A549 (cell line): Measurements from ENCODE around the gene HBS1L. TPM values are rescaled to one million over a fixed set of nuclear protein-coding genes. Genes with fewer than 3 reads are reported as not detected.

Source experiments
- ATAC-seq, 2 experiments: fragments of 200-7000 bp in 1 of 2; fragments of >200 bp in 1 of 2; cut with Nextera tagmentation in 1 of 2; cut with Tn5 transposase in 1 of 2; 3 replicates each; pipeline versions ENCODE4 v1.8.0 to v1.9.1; 2018 to 2020; ENCODE audit warnings: mild to moderate bottlenecking in 1 of 2, moderate library complexity in 1 of 2
- CTCF ChIA-PET: fragments of 300-600 bp; sonication (Branson Sonifier 250); formaldehyde crosslinking; extraction: SDS; loops from one replicate; lab custom pipeline; 2021; ENCODE audit warnings: antibody characterized with exemption, inconsistent platforms; lab: Yijun Ruan, JAX
- POLR2A ChIA-PET: fragments of 350-600 bp; formaldehyde crosslinking; extraction: SDS; loops from one replicate; lab custom pipeline; 2021; ENCODE audit warnings: antibody characterized with exemption, inconsistent platforms; lab: Yijun Ruan, JAX
- DNase-seq, 2 experiments: peaks; one replicate each; pipeline versions ENCODE4 v3.0.0 to v3.0.0-alpha.2; 2011 to 2016; ENCODE audit warnings: low read depth in 1 of 2, low spot score in 1 of 2
- FAIRE-seq: peaks from 2 replicates; lab custom pipeline; 2011; peaks lifted over from hg19 to GRCh38; lab: Jason Lieb, UNC
- H3K27ac ChIP-seq, 2 experiments: fragments of >200 bp; sonication (Bioruptor Twin); formaldehyde crosslinking; 3 replicates each; pipeline ENCODE4 v1.5.1; 2016 to 2017
- H3K4me1 ChIP-seq: fragments of >200 bp; sonication (Bioruptor Twin); formaldehyde crosslinking; 3 replicates; pipeline ENCODE4 v1.6.1; 2016
- H3K4me2 ChIP-seq: fragments of >200 bp; sonication (Bioruptor Twin); formaldehyde crosslinking; 3 replicates; pipeline ENCODE4 v1.6.1; 2016
- H3K4me3 ChIP-seq: fragments of >200 bp; sonication (Bioruptor Twin); formaldehyde crosslinking; 3 replicates; pipeline ENCODE4 v1.5.1; 2016
- H3K9me3 ChIP-seq: fragments of >200 bp; sonication (Bioruptor Twin); formaldehyde crosslinking; 3 replicates; pipeline ENCODE4 v1.6.1; 2016
- BHLHE40 ChIP-seq: IDR thresholded peaks from 2 replicates; pipeline ENCODE4 v1.6.1; 2012; ENCODE audit warnings: low read depth, low read length, inconsistent platforms
- CTCF ChIP-seq: fragments of >200 bp; sonication (Bioruptor Twin); formaldehyde crosslinking; IDR thresholded peaks from 3 replicates; pipeline ENCODE4 v1.5.1; 2016
- E2F6 ChIP-seq: IDR thresholded peaks from 2 replicates; pipeline ENCODE4 v1.6.1; 2012; ENCODE audit warnings: low read depth, borderline replicate concordance
- FOXS1 ChIP-seq: fragments of 250-450 bp; sonication (Bioruptor Pico); IDR thresholded peaks from 2 replicates; pipeline ENCODE4 v1.5.0; 2020; ENCODE audit warnings: mild to moderate bottlenecking, moderate library complexity
- MAZ ChIP-seq: fragments of 150-350 bp; IDR thresholded peaks from 2 replicates; pipeline ENCODE4 v1.6.1; 2014; ENCODE audit warnings: antibody characterized with exemption, low read depth, low read length, borderline replicate concordance
- NR3C1 ChIP-seq: fragments of >200 bp; sonication (Bioruptor Twin); formaldehyde crosslinking; IDR thresholded peaks from 3 replicates; pipeline ENCODE4 v1.6.1; 2017
- RARB ChIP-seq: fragments of 250-450 bp; sonication (Bioruptor Pico); IDR thresholded peaks from 2 replicates; pipeline ENCODE4 v1.8.0; 2021; ENCODE audit warnings: mild to moderate bottlenecking, moderate library complexity
- USF2 ChIP-seq: fragments of 450-650 bp; IDR thresholded peaks from 2 replicates; pipeline ENCODE4 v1.6.1; 2014; ENCODE audit warnings: antibody characterized with exemption
- WGBS: methylation state at CpG from one replicate; pipeline ENCODE4 v1.1.6; 2017; ENCODE audit errors: missing lambda C conversion rate; 5-methylcytosine and 5-hydroxymethylcytosine counted together
- polyA plus RNA-seq, 4 experiments: library from polyadenylated mRNA; depleted of rRNA in 3 of 4; stranded (reverse); fragments of >200 nt; fragmentation: RNase III in 1 of 4; extraction: RNeasy Plus Mini Kit Qiagen cat#74134 plus additional on column Dnase treatment in 1 of 4; gene quantifications; 2 replicates in 3 of 4; 3 replicates in 1 of 4; pipeline ENCODE4 v1.2.3, GENCODE V29; 2011 to 2017
- TF ChIP-seq, protein P1 (sequence below): fragments of 250-450 bp; sonication (Bioruptor Pico); IDR thresholded peaks from 2 replicates; pipeline ENCODE4 v1.5.0; 2021; ENCODE audit warnings: mild to moderate bottlenecking, moderate library complexity, borderline replicate concordance
- TF ChIP-seq, protein P2 (sequence below): IDR thresholded peaks from 2 replicates; pipeline ENCODE4 v1.6.1; 2012

Gene HBS1L
- polyA plus RNA-seq, 2 of the 4 experiments (the other 2 are of a cell fraction): 41.5 to 61.7 TPM

- Histone ChIP-seq H3K27ac (no peak overlapping the region), H3K9me3 (no peaks in the 10 kb centered on the region)
- no peak for DNase-seq
- WGBS: 73% methylated on average over 6 of the region's 6 CpGs
- POLR2A ChIA-PET: no interaction called here
- TF ChIP-seq E2F6 (no peak), CTCF (no peak), BHLHE40 (no peak), NR3C1 (no peak), MAZ (no peak)
- TF ChIP-seq, protein P1, sequence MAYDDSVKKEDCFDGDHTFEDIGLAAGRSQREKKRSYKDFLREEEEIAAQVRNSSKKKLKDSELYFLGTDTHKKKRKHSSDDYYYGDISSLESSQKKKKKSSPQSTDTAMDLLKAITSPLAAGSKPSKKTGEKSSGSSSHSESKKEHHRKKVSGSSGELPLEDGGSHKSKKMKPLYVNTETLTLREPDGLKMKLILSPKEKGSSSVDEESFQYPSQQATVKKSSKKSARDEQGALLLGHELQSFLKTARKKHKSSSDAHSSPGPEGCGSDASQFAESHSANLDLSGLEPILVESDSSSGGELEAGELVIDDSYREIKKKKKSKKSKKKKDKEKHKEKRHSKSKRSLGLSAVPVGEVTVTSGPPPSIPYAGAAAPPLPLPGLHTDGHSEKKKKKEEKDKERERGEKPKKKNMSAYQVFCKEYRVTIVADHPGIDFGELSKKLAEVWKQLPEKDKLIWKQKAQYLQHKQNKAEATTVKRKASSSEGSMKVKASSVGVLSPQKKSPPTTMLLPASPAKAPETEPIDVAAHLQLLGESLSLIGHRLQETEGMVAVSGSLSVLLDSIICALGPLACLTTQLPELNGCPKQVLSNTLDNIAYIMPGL: no peak
- TF ChIP-seq, protein P2, sequence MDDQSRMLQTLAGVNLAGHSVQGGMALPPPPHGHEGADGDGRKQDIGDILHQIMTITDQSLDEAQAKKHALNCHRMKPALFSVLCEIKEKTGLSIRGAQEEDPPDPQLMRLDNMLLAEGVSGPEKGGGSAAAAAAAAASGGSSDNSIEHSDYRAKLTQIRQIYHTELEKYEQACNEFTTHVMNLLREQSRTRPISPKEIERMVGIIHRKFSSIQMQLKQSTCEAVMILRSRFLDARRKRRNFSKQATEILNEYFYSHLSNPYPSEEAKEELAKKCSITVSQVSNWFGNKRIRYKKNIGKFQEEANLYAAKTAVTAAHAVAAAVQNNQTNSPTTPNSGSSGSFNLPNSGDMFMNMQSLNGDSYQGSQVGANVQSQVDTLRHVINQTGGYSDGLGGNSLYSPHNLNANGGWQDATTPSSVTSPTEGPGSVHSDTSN: no peak
- TF ChIP-seq, all 56 proteins: peak for 0
- Histone ChIP-seq H3K4me2 (no peak overlapping the region), H3K4me1 (peaks cover under 1% of the 10 kb centered on the region; the same call in 1 of the 3 replicates), H3K4me3 (no peak overlapping the region)
- FAIRE-seq: no peak
- CTCF ChIA-PET: interaction anchor here (1.2 to 1.8 kb wide), 3 partner anchors 12 to 25 kb away, joined by 3 to 9 read pairs (median 3); no protein-coding TSS in a partner anchor
- no peak for ATAC-seq
Observed at GRCh38 chr6:134928151-134928900, 126.3 kb downstream of the HBS1L start.

DNA sequence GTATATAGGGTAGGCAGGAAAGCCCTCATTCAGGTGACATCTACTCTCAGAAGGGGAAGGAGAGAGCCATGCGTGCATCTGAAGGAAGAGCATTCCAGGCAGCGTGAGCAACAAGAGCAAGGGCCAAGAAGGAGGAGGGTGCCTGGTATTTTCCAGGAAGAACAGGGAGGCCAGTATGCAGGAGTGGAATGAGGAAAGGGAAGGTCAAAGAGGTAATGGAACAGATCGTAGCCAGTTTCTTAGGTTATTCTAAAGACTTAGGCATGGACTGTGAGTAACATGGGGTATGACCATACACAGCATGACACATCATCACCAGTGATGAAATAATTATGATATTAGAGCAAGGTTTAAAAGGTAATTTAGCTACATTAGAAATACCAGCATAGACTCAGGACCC is 128.8 kb downstream of the HBS1L start:
- H3K27ac ChIP-seq: no peak overlapping the region
- ATAC-seq (peak in 1 of 2 experiments; percentile 19; a peak in 1 of 6 replicates), FAIRE-seq (no peak), DNase-seq (no peak)
- WGBS: 87% methylated on average over 3 of the region's 3 CpGs
- TF ChIP-seq RARB (no peak), USF2 (no peak)
- POLR2A ChIA-PET: no interaction called here
- no peak overlapping the region for H3K4me2 ChIP-seq
- CTCF ChIA-PET: interaction anchor here (1.0 to 2.1 kb wide), 2 partner anchors 11 to 15 kb away, joined by 3 to 7 read pairs; no protein-coding TSS in a partner anchor
- H3K9me3 ChIP-seq: no peaks in the 10 kb centered on the region
- no peaks in the 10 kb centered on the region for H3K4me1 ChIP-seq
- no peak overlapping the region for H3K4me3 ChIP-seq

- Histone ChIP-seq H3K4me1 (0 out of 3 replicates have a peak, but pooled peaks cover 5% of the 10 kb centered on the region), H3K4me3 (no peak overlapping the region), H3K4me2 (no peak overlapping the region), H3K27ac (no peak overlapping the region), H3K9me3 (no peaks in the 10 kb centered on the region)
- WGBS: 91% methylated on average over 6 of the region's 6 CpGs
- DNase-seq (no peak), ATAC-seq (no peak), FAIRE-seq (no peak)
- POLR2A ChIA-PET: no interaction called here
- TF ChIP-seq CTCF: no peak
- TF ChIP-seq FOXS1 (CRISPR knock-in tag): no peak
- CTCF ChIA-PET: interaction anchor here (1.5 to 2.1 kb wide), 2 partner anchors 39 to 799 kb away, joined by 4 to 6 read pairs; no protein-coding TSS in a partner anchor
Observed at GRCh38 chr6:134921721-134922261, 132.8 kb downstream of the HBS1L start.
